Measurements from ENCODE around the gene SMIM43. TPM values are rescaled to one million over a fixed set of nuclear protein-coding genes. Genes with fewer than 3 reads are reported as not detected.

SMIM43 gene
- not detected for polyA plus RNA-seq (ENCODE audit: low read depth in 6 of 6)

GRCh38 chr4:121764702-121765367 lies at the start of gene SMIM43:
TSS of gene SMIM43 (minus strand) at chr4:121765164. CDS start at chr4:121765105, 59 bp downstream.
- Mint-ChIP-seq H3K27ac (peak within 1 kb of the TSS in 2 of 6 donors; percentile 3 to 56), H3K4me3 (peak within 1 kb of the TSS in 6 of 8 donors; percentile 26 to 65 (median 42)), H3K9me3 (no peaks in the 10 kb centered on the region)

GRCh38 chr4:121814756-121815155 lies 49.8 kb upstream of the SMIM43 start:
- peaks cover 0 to 4% (median 0%) of the 10 kb centered on the region in 3 donors for H3K4me1 Mint-ChIP-seq
- H3K27ac Mint-ChIP-seq = no peak overlapping the region
- no peaks in the 10 kb centered on the region for H3K27me3 Mint-ChIP-seq
- peaks cover 0 to 4% of the 10 kb centered on the region in 2 donors for H3K36me3 Mint-ChIP-seq
- no peak overlapping the region for H3K4me3 Mint-ChIP-seq
- H3K9me3 Mint-ChIP-seq = no peaks in the 10 kb centered on the region
- no peak for ATAC-seq (ENCODE audit: low read depth in 2 of 2)
- no peak for DNase-seq

More at GRCh38 chr4:121764702-121765367, at the start of gene SMIM43:
- H3K4me1 Mint-ChIP-seq = peaks cover 5 to 8% (median 7%) of the 10 kb centered on the region in 3 donors
- DNase-seq = no peak
- H3K27me3 Mint-ChIP-seq = peaks cover 62 to 79% (median 73%) of the 10 kb centered on the region in 3 donors
- no peaks in the 10 kb centered on the region for H3K36me3 Mint-ChIP-seq
- no peak for ATAC-seq (ENCODE audit: low read depth in 2 of 2)

- DNase-seq (no peak), ATAC-seq (ENCODE audit: low read depth in 2 of 2) (no peak)
- peaks cover 0 to 4% (median 0%) of the 10 kb centered on the region in 3 donors for H3K4me1 Mint-ChIP-seq
- no peak overlapping the region for H3K4me3 Mint-ChIP-seq
- peaks cover 8 to 12% of the 10 kb centered on the region in 2 donors for H3K36me3 Mint-ChIP-seq
- no peaks in the 10 kb centered on the region for H3K27me3 Mint-ChIP-seq
- H3K9me3 Mint-ChIP-seq = no peaks in the 10 kb centered on the region
- no peak overlapping the region for H3K27ac Mint-ChIP-seq
These were observed 46.2 kb upstream of the SMIM43 start for GRCh38 chr4:121811122-121811521.

- peak overlapping the region in 1 of 6 donors; percentile 81 for H3K27ac Mint-ChIP-seq
- ATAC-seq (ENCODE audit: low read depth in 2 of 2) (no peak), DNase-seq (no peak)
- H3K36me3 Mint-ChIP-seq = peaks cover 12 to 20% of the 10 kb centered on the region in 2 donors
- no peaks in the 10 kb centered on the region for H3K9me3 Mint-ChIP-seq
- no peak overlapping the region for H3K4me3 Mint-ChIP-seq
- no peaks in the 10 kb centered on the region for H3K27me3 Mint-ChIP-seq
- H3K4me1 Mint-ChIP-seq = peaks cover 9 to 15% (median 10%) of the 10 kb centered on the region in 3 donors
These were observed 41.4 kb upstream of the SMIM43 start for GRCh38 chr4:121806411-121806810.

- H3K4me3 Mint-ChIP-seq = peak overlapping the region; percentile 82 to 98 (median 93)
- H3K9me3 Mint-ChIP-seq = no peaks in the 10 kb centered on the region
- peak overlapping the region; percentile 96 to 99 (median 98) for H3K27ac Mint-ChIP-seq
- no peak for DNase-seq
- peaks cover 5 to 12% of the 10 kb centered on the region in 2 donors for H3K36me3 Mint-ChIP-seq
- ATAC-seq (ENCODE audit: low read depth in 2 of 2) = no peak
- H3K27me3 Mint-ChIP-seq = no peaks in the 10 kb centered on the region
- H3K4me1 Mint-ChIP-seq = peaks cover 14 to 34% (median 16%) of the 10 kb centered on the region in 3 donors
These were observed 36.7 kb upstream of the SMIM43 start for GRCh38 chr4:121801715-121802075.

- peaks cover 14 to 34% (median 16%) of the 10 kb centered on the region in 3 donors for H3K4me1 Mint-ChIP-seq
- no peaks in the 10 kb centered on the region for H3K27me3 Mint-ChIP-seq
- no peaks in the 10 kb centered on the region for H3K9me3 Mint-ChIP-seq
- H3K27ac Mint-ChIP-seq = peak within 1 kb of the TSS; percentile 96 to 99 (median 98)
- DNase-seq = peak; percentile 91
- ATAC-seq (ENCODE audit: low read depth in 2 of 2) = peak; percentile 79 to 82
- H3K4me3 Mint-ChIP-seq = peak within 1 kb of the TSS; percentile 82 to 98 (median 93)
- H3K36me3 Mint-ChIP-seq = peaks cover 0 to 12% of the 10 kb centered on the region in 2 donors
These were observed 36.2 kb upstream of the SMIM43 start, which contains the start of gene EXOSC9 for GRCh38 chr4:121800961-121801714. TSS of gene EXOSC9 (plus strand) at chr4:121801323. CDS start at chr4:121801425, 102 bp downstream.

GRCh38 chr4:121800638-121800960 lies 35.6 kb upstream of the SMIM43 start:
- Mint-ChIP-seq H3K36me3 (peaks cover 0 to 11% of the 10 kb centered on the region in 2 donors), H3K4me1 (peaks cover 14 to 34% (median 16%) of the 10 kb centered on the region in 3 donors), H3K9me3 (no peaks in the 10 kb centered on the region), H3K27me3 (peaks cover 0 to 5% (median 0%) of the 10 kb centered on the region in 3 donors), H3K4me3 (peak overlapping the region; percentile 82 to 98 (median 93)), H3K27ac (peak overlapping the region; percentile 96 to 99 (median 98))
- ATAC-seq (ENCODE audit: low read depth in 2 of 2) (peak; percentile 20 to 32), DNase-seq (no peak)

GRCh38 chr4:121799867-121800501 lies 35.0 kb upstream of the SMIM43 start:
- Mint-ChIP-seq H3K4me3 (peak overlapping the region; percentile 82 to 98 (median 93)), H3K4me1 (peaks cover 14 to 34% (median 16%) of the 10 kb centered on the region in 3 donors), H3K9me3 (no peaks in the 10 kb centered on the region)

GRCh38 chr4:121799208-121799823 lies 34.4 kb upstream of the SMIM43 start:
- Mint-ChIP-seq H3K4me3 (peak overlapping the region in 6 of 8 donors; percentile 2 to 98 (median 70)), H3K9me3 (no peaks in the 10 kb centered on the region), H3K36me3 (no peaks in the 10 kb centered on the region), H3K27me3 (peaks cover 1 to 17% (median 13%) of the 10 kb centered on the region in 3 donors), H3K27ac (peak overlapping the region in 3 of 6 donors; percentile 25 to 96 (median 57)), H3K4me1 (peaks cover 14 to 34% (median 14%) of the 10 kb centered on the region in 3 donors)
- ATAC-seq (ENCODE audit: low read depth in 2 of 2) (no peak), DNase-seq (no peak)

More at GRCh38 chr4:121799867-121800501, 35.0 kb upstream of the SMIM43 start:
- no peak for DNase-seq
- ATAC-seq (ENCODE audit: low read depth in 2 of 2) = no peak
- peaks cover 0 to 5% of the 10 kb centered on the region in 2 donors for H3K36me3 Mint-ChIP-seq
- H3K27me3 Mint-ChIP-seq = peaks cover 0 to 11% (median 6%) of the 10 kb centered on the region in 3 donors
- peak overlapping the region in 4 of 6 donors; percentile 25 to 98 (median 80) for H3K27ac Mint-ChIP-seq

- H3K27ac Mint-ChIP-seq = peak overlapping the region in 1 of 6 donors; percentile 67
- peaks cover 6 to 19% (median 6%) of the 10 kb centered on the region in 3 donors for H3K4me1 Mint-ChIP-seq
- H3K27me3 Mint-ChIP-seq = peaks cover 6 to 28% (median 23%) of the 10 kb centered on the region in 3 donors
- no peak overlapping the region for H3K4me3 Mint-ChIP-seq
- H3K9me3 Mint-ChIP-seq = no peaks in the 10 kb centered on the region
- ATAC-seq (ENCODE audit: low read depth in 2 of 2) (no peak), DNase-seq (no peak)
- H3K36me3 Mint-ChIP-seq = no peaks in the 10 kb centered on the region
These were observed 31.3 kb upstream of the SMIM43 start for GRCh38 chr4:121796283-121796682.

- Mint-ChIP-seq H3K27me3 (peaks cover 13 to 36% (median 34%) of the 10 kb centered on the region in 3 donors), H3K4me3 (peak overlapping the region in 1 of 8 donors; percentile 52), H3K9me3 (no peaks in the 10 kb centered on the region), H3K4me1 (peaks cover 0 to 4% (median 0%) of the 10 kb centered on the region in 3 donors), H3K27ac (no peak overlapping the region), H3K36me3 (no peaks in the 10 kb centered on the region)
- no peak for ATAC-seq (ENCODE audit: low read depth in 2 of 2)
- DNase-seq = no peak
These were observed 29.7 kb upstream of the SMIM43 start for GRCh38 chr4:121794505-121795188.

- H3K9me3 Mint-ChIP-seq = no peaks in the 10 kb centered on the region
- ATAC-seq (ENCODE audit: low read depth in 2 of 2) = no peak
- DNase-seq = no peak
- H3K27ac Mint-ChIP-seq = no peak overlapping the region
- no peak overlapping the region for H3K4me3 Mint-ChIP-seq
- H3K4me1 Mint-ChIP-seq = no peaks in the 10 kb centered on the region
- H3K27me3 Mint-ChIP-seq = peaks cover 25 to 53% (median 49%) of the 10 kb centered on the region in 3 donors
- H3K36me3 Mint-ChIP-seq = no peaks in the 10 kb centered on the region
These were observed 28.0 kb upstream of the SMIM43 start for GRCh38 chr4:121792966-121793365.
